ENCODE data around the gene S100A3.
A peak's percentile ranks its signal among the peaks of the same experiment; 100 is the strongest.
"Not testable (repeated sequence)": the region's sequence is repeated elsewhere in the genome, so short reads cannot be mapped to it uniquely, and the experiment has no call there.

Gene S100A3

DNA sequence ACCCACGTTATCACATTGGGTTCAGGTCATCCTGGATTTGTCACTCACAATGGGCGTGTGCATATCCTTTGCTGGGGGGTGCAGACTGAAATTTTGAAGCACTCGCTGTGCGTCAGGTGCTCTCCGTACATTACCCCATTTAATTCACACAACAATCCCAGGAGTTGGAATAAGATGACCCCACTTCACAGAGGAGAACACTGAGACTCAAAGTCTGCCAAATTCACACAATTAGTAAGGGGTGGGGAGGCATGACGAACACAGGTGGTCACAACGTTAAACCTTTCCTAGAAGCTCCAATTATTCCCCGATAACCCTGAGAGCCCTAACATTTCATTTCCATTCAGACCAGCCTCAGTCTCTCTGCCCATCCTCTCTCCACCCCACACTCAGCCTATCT, 20.4 kb upstream of the S100A3 start:
- DNase-seq (ENCODE audit: low read depth): no peak

- DNase-seq (ENCODE audit: low read depth): peak; percentile 73
Observed at GRCh38 chr1:153568367-153569099, 19.5 kb upstream of the S100A3 start.

- DNase-seq (ENCODE audit: low read depth): no peak
Observed at GRCh38 chr1:153567621-153568366, 18.7 kb upstream of the S100A3 start.

DNA sequence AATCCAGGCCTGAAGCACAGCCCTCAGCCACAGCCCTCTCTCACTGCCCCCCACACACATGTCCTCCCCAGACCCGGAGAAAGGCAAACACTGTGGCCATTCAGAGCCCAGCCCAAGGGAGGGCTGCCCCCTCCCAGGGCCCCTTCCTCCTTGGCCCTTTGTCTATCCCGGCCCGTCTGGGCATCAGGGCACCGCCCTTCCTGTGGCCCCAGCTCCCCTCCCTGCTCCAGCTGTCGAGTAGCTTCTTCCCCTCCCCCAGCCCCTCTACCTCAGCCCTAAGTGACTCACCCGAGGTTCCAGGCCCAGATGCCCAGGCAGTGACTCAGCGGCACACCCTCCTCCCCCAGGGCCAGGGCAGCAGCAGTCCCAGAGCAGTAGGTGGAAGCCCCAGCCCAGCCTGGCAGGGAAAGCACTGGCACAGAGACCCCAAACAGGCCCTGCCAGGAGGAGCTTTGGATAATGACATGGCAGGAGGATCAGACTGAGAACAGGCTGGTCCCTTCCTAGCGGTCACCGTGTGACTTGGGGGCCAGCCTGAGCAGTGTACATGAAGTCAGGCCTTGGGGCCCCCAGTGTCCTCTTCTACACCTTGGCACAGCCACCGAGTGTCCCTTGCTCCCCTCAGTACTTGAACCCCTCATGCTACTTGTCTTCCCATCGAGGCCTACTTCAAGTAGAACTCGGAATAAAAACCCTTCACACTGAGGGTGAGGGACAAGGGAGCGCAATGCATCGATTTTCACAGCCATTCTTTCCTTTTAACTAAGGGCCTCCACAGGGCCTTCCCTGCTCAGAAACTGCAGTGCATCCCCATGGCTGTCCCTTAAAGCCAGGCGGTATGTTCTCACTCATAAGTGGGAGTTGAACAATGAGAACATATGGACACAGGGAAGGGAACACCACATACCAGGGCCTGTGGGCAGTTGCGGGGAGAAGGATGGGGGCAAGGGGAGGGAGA, 17.6 kb upstream of the S100A3 start:
- DNase-seq (ENCODE audit: low read depth): peak; percentile 98

DNA sequence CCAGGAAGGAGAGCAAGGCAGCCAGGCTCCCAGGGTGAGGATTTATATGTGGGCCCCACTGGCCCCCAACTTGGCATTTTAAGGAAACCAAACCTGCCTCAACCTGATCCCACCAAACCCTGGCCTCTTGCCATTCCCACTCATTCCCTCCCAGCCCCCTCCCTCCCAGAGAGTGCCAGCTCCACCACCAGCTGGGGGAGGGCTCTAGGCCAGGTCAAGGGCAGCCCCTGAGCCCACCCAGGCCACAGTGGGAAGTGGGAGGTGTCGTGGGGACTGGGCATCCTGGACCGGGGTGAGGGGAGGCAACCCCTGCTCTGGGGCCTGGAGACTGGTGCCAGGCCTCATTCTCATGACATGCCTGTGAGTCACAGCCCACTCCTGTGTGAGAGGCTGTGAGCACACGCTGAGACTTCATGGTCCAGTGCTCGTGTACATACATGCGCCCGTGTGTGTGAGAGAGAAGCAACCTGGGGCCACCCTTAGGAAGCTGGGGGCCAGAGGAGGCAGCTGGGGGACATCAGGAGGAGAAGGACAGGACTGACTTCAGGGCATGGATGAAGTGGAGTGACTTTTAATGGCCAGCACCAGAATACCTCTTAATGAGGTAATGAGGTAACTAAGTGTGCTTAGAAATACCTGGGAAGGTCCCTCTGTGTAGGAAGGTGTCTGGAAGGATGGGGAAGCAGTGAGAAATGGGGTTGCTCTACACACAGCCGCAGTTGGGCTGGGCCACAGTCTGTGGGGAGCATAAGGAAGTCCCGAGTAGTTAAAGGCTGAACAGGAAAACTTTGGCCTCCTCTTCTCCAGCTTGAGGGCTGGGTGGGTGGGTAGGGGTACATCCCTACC, 16.7 kb upstream of the S100A3 start, which contains the start of gene S100A2:
Gene S100A2, minus strand, starts transcription at position 316 of the 846 bp plus-strand sequence. CDS start 1,967 bp downstream, outside the sequence.
- no peak for DNase-seq (ENCODE audit: low read depth)

DNA sequence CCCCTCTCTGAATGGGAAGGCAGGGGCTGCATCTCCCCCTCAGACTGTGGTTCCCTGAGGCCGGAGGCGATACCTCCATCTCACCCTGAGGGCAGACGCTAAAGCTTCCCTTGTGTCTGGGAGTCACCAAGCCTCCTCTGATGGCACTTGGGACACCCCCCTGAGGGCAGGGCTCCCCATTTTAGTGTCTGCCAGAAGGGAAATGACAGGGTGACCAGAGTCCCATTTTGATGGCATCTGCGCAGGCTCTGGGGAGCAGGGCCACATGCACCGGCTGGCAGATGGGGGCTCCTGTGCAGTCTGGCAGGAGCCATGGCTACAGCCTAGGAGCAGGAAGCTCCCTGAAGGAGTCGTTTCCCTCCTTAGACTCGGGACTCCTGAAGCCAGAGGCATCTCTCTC, 14.9 kb upstream of the S100A3 start:
- DNase-seq (ENCODE audit: low read depth): no peak

- no peak for DNase-seq (ENCODE audit: low read depth)
Observed at GRCh38 chr1:153563483-153563901, 14.4 kb upstream of the S100A3 start.

- not testable (repeated sequence) for DNase-seq (ENCODE audit: low read depth)
Observed at GRCh38 chr1:153562021-153562420, 13.0 kb upstream of the S100A3 start.

DNA sequence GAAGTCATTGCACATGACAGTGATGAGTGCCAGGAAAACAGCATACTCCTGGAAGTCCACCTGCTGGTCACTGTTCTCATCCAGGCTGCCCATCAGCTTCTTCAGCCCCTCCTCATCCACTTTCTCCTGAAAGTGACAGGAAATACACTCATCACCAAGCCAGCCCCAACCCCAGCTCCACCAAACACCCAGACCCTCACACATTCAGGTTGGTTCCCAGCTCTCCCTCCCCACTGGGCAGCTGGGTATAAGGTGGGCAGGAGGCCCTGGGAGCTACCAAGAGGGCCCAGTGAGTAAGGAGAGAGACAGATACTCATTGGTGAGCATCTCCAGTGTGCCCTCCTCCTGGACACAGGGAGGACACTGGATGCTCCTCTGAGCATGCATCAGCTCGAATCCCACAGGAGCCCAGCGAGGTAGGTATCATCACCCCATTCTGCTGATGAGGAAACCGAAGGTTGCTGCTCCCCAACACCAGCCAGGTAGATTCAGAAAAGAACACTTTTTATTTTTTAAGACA, 12.5 kb upstream of the S100A3 start:
- no peak for DNase-seq (ENCODE audit: low read depth)

- DNase-seq (ENCODE audit: low read depth): no peak
Observed at GRCh38 chr1:153560771-153561465, 11.9 kb upstream of the S100A3 start.

DNA sequence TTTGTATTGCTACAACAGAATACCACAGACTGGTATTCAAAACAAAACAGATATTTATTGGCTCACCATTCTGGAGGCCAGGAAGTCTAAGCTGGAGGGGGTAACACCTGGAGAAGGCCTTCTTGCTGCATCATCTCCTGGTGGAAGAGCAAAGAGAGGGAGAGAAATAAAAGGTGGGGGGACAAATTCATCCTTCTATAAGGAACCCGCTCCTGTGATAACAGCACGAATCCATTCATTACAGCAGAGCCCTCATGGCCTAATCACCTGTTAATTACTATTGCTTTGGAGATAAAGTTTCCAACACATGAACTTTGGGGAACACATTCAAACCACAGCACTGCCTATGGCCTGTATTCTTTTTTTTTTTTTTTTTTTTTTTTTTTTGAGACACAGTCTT, 11.2 kb upstream of the S100A3 start:
- DNase-seq (ENCODE audit: low read depth): no peak

- DNase-seq (ENCODE audit: low read depth): no peak
Observed at GRCh38 chr1:153557877-153558276, 8.8 kb upstream of the S100A3 start.

GRCh38 chr1:153556348-153556747, 7.3 kb upstream of the S100A3 start:
- DNase-seq (ENCODE audit: low read depth): no peak

DNA sequence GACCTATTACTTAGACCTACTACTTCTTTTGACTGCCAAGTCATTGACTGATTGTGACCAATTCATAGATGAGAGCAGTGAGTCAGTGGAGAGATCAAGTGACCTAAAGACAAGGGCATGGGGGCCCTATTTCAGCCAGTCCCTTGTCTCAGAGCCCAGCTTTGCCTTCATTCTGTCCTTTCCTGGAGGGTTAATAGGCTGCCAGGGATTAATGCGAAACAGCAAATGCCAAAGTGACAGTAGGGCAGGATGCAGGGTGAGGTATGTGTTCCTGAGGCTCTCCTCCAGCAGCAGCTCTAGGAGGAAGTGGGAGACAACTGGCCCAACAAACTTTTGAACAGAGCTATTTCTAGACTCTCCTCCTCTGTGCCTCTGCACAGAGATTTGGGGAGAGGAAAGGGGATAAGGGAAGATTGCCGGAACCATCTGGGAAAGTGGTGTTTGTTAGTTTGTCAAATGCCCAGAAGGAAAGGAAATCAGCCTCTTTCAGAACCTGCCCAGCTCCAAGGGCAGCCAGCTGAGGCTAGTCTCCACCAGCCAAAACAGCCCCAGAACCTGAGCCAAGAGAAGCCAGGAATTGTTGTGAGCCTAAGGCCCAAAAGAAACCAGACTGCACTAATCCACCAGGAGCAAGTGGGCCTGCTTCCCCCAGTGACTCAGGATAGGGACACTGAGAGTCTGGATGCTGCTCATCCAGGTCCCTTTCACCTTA, 4.9 kb upstream of the S100A3 start:
- no peak for DNase-seq (ENCODE audit: low read depth)

GRCh38 chr1:153553096-153553495, 4.0 kb upstream of the S100A3 start:
- no peak for DNase-seq (ENCODE audit: low read depth)

DNA sequence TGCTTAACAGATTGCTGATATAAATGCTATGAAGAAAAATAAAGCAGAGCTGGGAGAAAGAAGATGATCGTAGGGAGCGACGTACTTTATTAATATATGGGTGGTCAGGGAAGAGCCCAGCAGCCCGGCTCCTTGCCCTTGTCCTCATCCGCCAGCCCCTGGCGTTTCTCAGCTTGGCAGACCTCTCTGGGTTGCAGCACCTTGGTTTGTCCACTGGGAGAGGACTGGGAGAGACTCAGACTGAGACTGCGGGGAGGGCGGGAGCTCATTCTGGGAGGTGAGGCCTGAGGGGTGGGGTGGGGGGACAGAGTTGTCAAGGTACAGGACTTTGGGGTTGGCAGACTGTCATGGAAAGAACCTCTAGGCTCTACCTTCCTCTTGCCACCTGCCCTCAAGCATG, 3.3 kb upstream of the S100A3 start:
- no peak for DNase-seq (ENCODE audit: low read depth)

- DNase-seq (ENCODE audit: low read depth): no peak
Observed at GRCh38 chr1:153550827-153551500, 1.9 kb upstream of the S100A3 start.

DNA sequence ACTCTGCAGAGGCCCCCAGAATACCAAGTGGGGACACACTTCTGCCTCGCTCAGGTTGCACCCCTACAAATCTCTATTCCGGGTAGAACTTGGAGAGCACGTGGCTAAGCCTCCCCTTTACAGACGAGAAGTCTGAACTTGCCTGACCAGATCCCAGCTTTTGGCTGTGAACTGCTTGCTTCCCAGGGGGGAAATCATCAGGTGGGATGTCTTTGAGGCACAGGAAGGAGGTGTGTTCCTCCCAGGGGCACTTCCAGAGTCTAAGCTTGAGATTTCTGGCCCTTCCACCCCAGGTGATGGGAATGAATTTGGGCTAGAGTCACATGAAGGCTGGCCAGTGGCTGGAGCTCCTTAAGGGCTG, 1.3 kb upstream of the S100A3 start:
- no peak for DNase-seq (ENCODE audit: low read depth)

GRCh38 chr1:153549741-153550397, 811 bp upstream of the S100A3 start:
- no peak for DNase-seq (ENCODE audit: low read depth)

All from CMK (cell line).